ENCODE data around the gene LSAMP. TPM values are rescaled to one million over a fixed set of nuclear protein-coding genes. Genes with fewer than 3 reads are reported as not detected.

LSAMP gene
- total and polyA plus RNA-seq, 2 donors (not counting 3 experiments of a cell fraction or from before 2014, with no cell fraction given): not detected

DNA sequence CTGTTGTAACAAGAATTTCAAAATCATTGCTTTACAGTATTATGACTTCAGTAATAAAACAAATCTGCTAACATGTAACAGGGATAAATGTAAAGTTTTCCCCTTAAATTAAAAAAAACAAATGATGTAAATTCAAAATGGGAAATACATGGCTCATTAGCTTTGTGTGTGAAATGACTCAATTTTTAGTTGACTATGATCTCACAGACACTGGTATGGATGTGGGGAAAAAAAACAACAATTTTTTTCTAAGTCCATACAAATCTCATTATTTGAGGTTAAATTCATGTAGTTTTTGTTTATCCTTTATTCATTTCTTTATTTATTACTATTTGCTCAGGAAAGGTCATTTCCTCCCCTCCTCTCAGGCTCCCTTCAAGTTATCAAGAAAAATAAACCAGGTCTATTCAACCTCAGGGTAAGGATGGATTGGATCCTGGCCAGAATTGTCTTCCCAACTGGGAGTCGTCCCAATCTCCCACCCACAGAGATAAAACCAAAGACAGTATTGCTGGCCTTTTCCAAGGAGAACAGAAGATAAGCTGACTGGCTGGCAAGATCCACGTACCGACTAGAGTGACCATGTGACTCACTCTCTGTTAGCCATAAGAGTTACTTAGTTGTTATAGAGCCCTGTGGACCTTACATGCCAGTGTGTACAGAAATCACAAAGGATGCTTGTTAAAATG, 448.7 kb downstream of the LSAMP start:
- Histone ChIP-seq H3K4me2 (ENCODE audit: insufficient read depth, low read length) (no peak overlapping the region), H3K9ac (replicated peaks; ENCODE audit: extremely low read depth, insufficient read depth, low read length) (no peak overlapping the region), H3K27ac (ENCODE audit: insufficient read depth, low read depth, low read length) (no peak overlapping the region), H3K79me2 (ENCODE audit: control insufficient read depth, insufficient read depth, low read length) (no peaks in the 10 kb centered on the region), H3K4me1 (ENCODE audit: control insufficient read depth, extremely low read depth, insufficient read depth, low read length) (no peaks in the 10 kb centered on the region), H3K9me1 (replicated peaks; ENCODE audit: control insufficient read depth, extremely low read depth, insufficient read depth, low read length) (no peaks in the 10 kb centered on the region), H3K36me3 (ENCODE audit: control insufficient read depth in 2 of 2, extremely low read depth in 1 of 2, insufficient read depth in 2 of 2, low read length in 2 of 2) (no peaks in the 10 kb centered on the region), H3K27me3 (ENCODE audit: control insufficient read depth in 2 of 2, insufficient read depth in 2 of 2, low read length in 2 of 2) (no peaks in the 10 kb centered on the region), H4K20me1 (replicated peaks; ENCODE audit: control insufficient read depth, extremely low read depth, insufficient read depth, low read length) (no peaks in the 10 kb centered on the region), H3K4me3 (replicated peaks in 1 of 3; ENCODE audit: insufficient read depth in 1 of 3, low read depth in 1 of 3, low read length in 3 of 3) (no peak overlapping the region), H3K9me3 (replicated peaks; ENCODE audit: control insufficient read depth, insufficient read depth, low read length) (no peaks in the 10 kb centered on the region), H2AFZ (ENCODE audit: low read depth, low read length) (no peak overlapping the region)
- intact Hi-C loops (cut with micrococcal nuclease) (no loop called here), dilution Hi-C loops (cut with MboI; ENCODE audit: extremely low pct_ligation_motif_present, low sequenced_read_pairs) (no loop called here)
- DNase-seq (ENCODE audit: low read depth, low spot score): no peak
- CTCF ChIA-PET: no interaction called here
- TF ChIP-seq POLR2AphosphoS5 (IDR thresholded peaks at IDR 0.05; ENCODE audit: insufficient read depth, low read depth, low read length): no peak
- no peak for TF ChIP-seq MYC (IDR thresholded peaks at IDR 0.05; ENCODE audit: low read depth, low read length)
- TF ChIP-seq POLR2A (IDR thresholded peaks at IDR 0.05; ENCODE audit: low read depth, low read length): no peak
- TF ChIP-seq, protein P1, sequence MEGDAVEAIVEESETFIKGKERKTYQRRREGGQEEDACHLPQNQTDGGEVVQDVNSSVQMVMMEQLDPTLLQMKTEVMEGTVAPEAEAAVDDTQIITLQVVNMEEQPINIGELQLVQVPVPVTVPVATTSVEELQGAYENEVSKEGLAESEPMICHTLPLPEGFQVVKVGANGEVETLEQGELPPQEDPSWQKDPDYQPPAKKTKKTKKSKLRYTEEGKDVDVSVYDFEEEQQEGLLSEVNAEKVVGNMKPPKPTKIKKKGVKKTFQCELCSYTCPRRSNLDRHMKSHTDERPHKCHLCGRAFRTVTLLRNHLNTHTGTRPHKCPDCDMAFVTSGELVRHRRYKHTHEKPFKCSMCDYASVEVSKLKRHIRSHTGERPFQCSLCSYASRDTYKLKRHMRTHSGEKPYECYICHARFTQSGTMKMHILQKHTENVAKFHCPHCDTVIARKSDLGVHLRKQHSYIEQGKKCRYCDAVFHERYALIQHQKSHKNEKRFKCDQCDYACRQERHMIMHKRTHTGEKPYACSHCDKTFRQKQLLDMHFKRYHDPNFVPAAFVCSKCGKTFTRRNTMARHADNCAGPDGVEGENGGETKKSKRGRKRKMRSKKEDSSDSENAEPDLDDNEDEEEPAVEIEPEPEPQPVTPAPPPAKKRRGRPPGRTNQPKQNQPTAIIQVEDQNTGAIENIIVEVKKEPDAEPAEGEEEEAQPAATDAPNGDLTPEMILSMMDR (IDR thresholded peaks at IDR 0.05; ENCODE audit: extremely low read depth in 1 of 2, insufficient read depth in 1 of 2, low read depth in 1 of 2, low read length in 2 of 2): no peak
- TF ChIP-seq GATA2 (IDR thresholded peaks at IDR 0.05; ENCODE audit: insufficient read depth, insufficient read length, low read depth, low read length): no peak
- FAIRE-seq: no peak
- no TSS peak for BruUV-seq (replicated peaks)
- POLR2A ChIA-PET: no interaction called here

DNA sequence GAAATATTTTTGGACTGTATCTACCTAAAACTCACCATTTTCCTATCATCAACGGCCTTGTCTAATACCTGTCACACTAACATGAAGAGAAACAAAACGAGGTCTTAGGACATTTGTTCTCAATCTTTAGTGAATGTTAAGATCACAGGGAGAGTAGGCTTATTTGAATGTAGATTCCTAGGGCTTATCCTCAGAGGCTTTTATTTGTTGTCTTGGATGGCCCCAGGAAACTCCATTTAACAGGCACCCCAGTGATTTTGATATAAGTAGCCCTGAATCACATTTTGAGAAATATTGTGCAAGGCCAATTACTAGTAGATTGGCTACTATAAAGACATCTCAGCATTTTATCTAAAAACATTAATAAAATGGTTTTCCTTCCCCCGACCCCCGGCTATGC, 454.6 kb downstream of the LSAMP start:
- no peak overlapping the region for H3K4me2 ChIP-seq (ENCODE audit: insufficient read depth, low read length)
- dilution Hi-C loops (cut with MboI; ENCODE audit: extremely low pct_ligation_motif_present, low sequenced_read_pairs): no loop called here
- no peak overlapping the region for H3K9ac ChIP-seq (replicated peaks; ENCODE audit: extremely low read depth, insufficient read depth, low read length)
- DNase-seq (ENCODE audit: low read depth, low spot score) (no peak), FAIRE-seq (no peak)
- no peak overlapping the region for H3K4me3 ChIP-seq (replicated peaks in 1 of 3; ENCODE audit: insufficient read depth in 1 of 3, low read depth in 1 of 3, low read length in 3 of 3)
- intact Hi-C loops (cut with micrococcal nuclease): no loop called here
- no peaks in the 10 kb centered on the region for H4K20me1 ChIP-seq (replicated peaks; ENCODE audit: control insufficient read depth, extremely low read depth, insufficient read depth, low read length)
- H3K79me2 ChIP-seq (ENCODE audit: control insufficient read depth, insufficient read depth, low read length): no peaks in the 10 kb centered on the region
- no peaks in the 10 kb centered on the region for H3K27me3 ChIP-seq (ENCODE audit: control insufficient read depth in 2 of 2, insufficient read depth in 2 of 2, low read length in 2 of 2)
- H3K9me3 ChIP-seq (replicated peaks; ENCODE audit: control insufficient read depth, insufficient read depth, low read length): no peaks in the 10 kb centered on the region
- no TSS peak for BruUV-seq (replicated peaks)
- H3K9me1 ChIP-seq (replicated peaks; ENCODE audit: control insufficient read depth, extremely low read depth, insufficient read depth, low read length): no peaks in the 10 kb centered on the region
- H3K27ac ChIP-seq (ENCODE audit: insufficient read depth, low read depth, low read length): no peak overlapping the region
- no peaks in the 10 kb centered on the region for H3K4me1 ChIP-seq (ENCODE audit: control insufficient read depth, extremely low read depth, insufficient read depth, low read length)
- TF ChIP-seq GATA2 (IDR thresholded peaks at IDR 0.05; ENCODE audit: insufficient read depth, insufficient read length, low read depth, low read length) (no peak), POLR2AphosphoS5 (IDR thresholded peaks at IDR 0.05; ENCODE audit: insufficient read depth, low read depth, low read length) (no peak), MYC (IDR thresholded peaks at IDR 0.05; ENCODE audit: low read depth, low read length) (no peak)
- TF ChIP-seq, protein P1 (IDR thresholded peaks at IDR 0.05; ENCODE audit: extremely low read depth in 1 of 2, insufficient read depth in 1 of 2, low read depth in 1 of 2, low read length in 2 of 2): no peak
- ChIA-PET POLR2A (no interaction called here), CTCF (no interaction called here)
- H3K36me3 ChIP-seq (ENCODE audit: control insufficient read depth in 2 of 2, extremely low read depth in 1 of 2, insufficient read depth in 2 of 2, low read length in 2 of 2): no peaks in the 10 kb centered on the region
- no peak overlapping the region for H2AFZ ChIP-seq (ENCODE audit: low read depth, low read length)
